HepG2 (cell line): Measurements from ENCODE around the gene PDSS2. TPM values are rescaled to one million over a fixed set of nuclear protein-coding genes. Genes with fewer than 3 reads are reported as not detected.

Experiments used
- ATF1 ChIP-seq: IDR thresholded peaks from 2 replicates; pipeline ENCODE4 v1.6.1; 2016; ENCODE audit warnings: mild to moderate bottlenecking, control low read depth
- CBX2 ChIP-seq, 2 experiments: fragments of 200-600 bp in 1 of 2; sonication (generic); formaldehyde crosslinking in 1 of 2; IDR thresholded peaks; 2 replicates each; pipeline versions ENCODE4 v1.7.0 to v1.8.1; 2018 to 2022; ENCODE audit warnings: low read depth in 2 of 2, low read length in 1 of 2, mild to moderate bottlenecking in 1 of 2, missing genetic modification reagents in 1 of 2
- CEBPB ChIP-seq: IDR thresholded peaks from 2 replicates; pipeline ENCODE4 v1.6.1; 2011; ENCODE audit warnings: low read depth, low read length, improper control_type of control experiment, borderline replicate concordance
- FIP1L1 ChIP-seq: fragments of 200-400 bp; formaldehyde crosslinking; IDR thresholded peaks from 2 replicates; pipeline ENCODE4 v1.6.1; 2018; ENCODE audit warnings: low read depth, mild to moderate bottlenecking, low read length, moderate library complexity, borderline replicate concordance; ENCODE audit not compliant: insufficient read depth
- HIC2 ChIP-seq: sonication (generic); formaldehyde crosslinking; IDR thresholded peaks from 2 replicates; pipeline ENCODE4 v1.9.0; 2022; ENCODE audit warnings: low read depth, missing genetic modification reagents
- MXD1 ChIP-seq: sonication (generic); formaldehyde crosslinking; IDR thresholded peaks from 2 replicates; pipeline ENCODE4 v1.4.0; 2020; ENCODE audit warnings: mild to moderate bottlenecking, missing genetic modification reagents
- NFIB ChIP-seq: sonication (generic); formaldehyde crosslinking; IDR thresholded peaks from 2 replicates; pipeline ENCODE4 v1.9.0; 2021; ENCODE audit warnings: missing genetic modification reagents, mild to moderate bottlenecking, borderline replicate concordance
- NFKB2 ChIP-seq: sonication (generic); formaldehyde crosslinking; IDR thresholded peaks from 2 replicates; pipeline ENCODE4 v1.4.0; 2020; ENCODE audit warnings: missing genetic modification reagents, borderline replicate concordance
- SMAD1 ChIP-seq: sonication (generic); formaldehyde crosslinking; IDR thresholded peaks from 2 replicates; pipeline ENCODE4 v1.4.0; 2020; ENCODE audit warnings: missing genetic modification reagents, low read depth, mild to moderate bottlenecking, borderline replicate concordance
- YEATS4 ChIP-seq: sonication (generic); formaldehyde crosslinking; IDR thresholded peaks from 2 replicates; pipeline ENCODE4 v1.4.0; 2020; ENCODE audit warnings: missing genetic modification reagents, borderline replicate concordance
- ZBTB33 ChIP-seq: sonication (generic); formaldehyde crosslinking; IDR thresholded peaks from 2 replicates; pipeline ENCODE4 v1.4.0; 2020; ENCODE audit warnings: missing genetic modification reagents
- ZNF230 ChIP-seq: sonication (generic); formaldehyde crosslinking; IDR thresholded peaks from 2 replicates; pipeline ENCODE4 v1.4.0; 2020; ENCODE audit warnings: mild to moderate bottlenecking, missing genetic modification reagents
- ZNF446 ChIP-seq: sonication (generic); formaldehyde crosslinking; IDR thresholded peaks from 2 replicates; pipeline ENCODE4 v1.5.0; 2020; ENCODE audit warnings: mild to moderate bottlenecking, missing genetic modification reagents
- ZNF564 ChIP-seq: sonication (generic); formaldehyde crosslinking; IDR thresholded peaks from 2 replicates; pipeline ENCODE4 v1.8.1; 2023; ENCODE audit warnings: mild to moderate bottlenecking, missing genetic modification reagents
- ZNF816 ChIP-seq: sonication (generic); formaldehyde crosslinking; IDR thresholded peaks from 2 replicates; pipeline ENCODE4 v1.8.0; 2022; ENCODE audit warnings: missing genetic modification reagents, mild to moderate bottlenecking, borderline replicate concordance
- polyA plus RNA-seq, 8 experiments: library from polyadenylated mRNA; depleted of rRNA in 3 of 8; stranded (reverse) in 7 of 8; unstranded in 1 of 8; fragments of >200 nt; fragmentation: Illumina TruSeq in 4 of 8; extraction: Trizol in 4 of 8; gene quantifications; 2 replicates each; pipeline versions ENCODE4 v1.2.1 to v1.2.3, GENCODE V29; 2011 to 2016; ENCODE audit warnings: low read depth in 4 of 8, missing spikeins in 1 of 8, mixed read lengths in 1 of 8; ENCODE audit not compliant: insufficient read depth in 1 of 8
- total RNA-seq, 5 experiments: library from RNA; depleted of rRNA; stranded (reverse); fragments of >200 nt; fragmentation: Illumina TruSeq; extraction: Trizol; gene quantifications; 2 replicates each; pipeline ENCODE4 v1.2.3, GENCODE V29; 2016; ENCODE audit warnings: low read depth in 1 of 5
- TF ChIP-seq, protein P1 (sequence below): sonication (generic); formaldehyde crosslinking; IDR thresholded peaks from 2 replicates; pipeline ENCODE4 v1.5.0; 2020; ENCODE audit warnings: missing genetic modification reagents, mild to moderate bottlenecking, borderline replicate concordance
- TF ChIP-seq, protein P2 (sequence below): sonication (generic); formaldehyde crosslinking; IDR thresholded peaks from 2 replicates; pipeline ENCODE4 v1.4.0; 2020; ENCODE audit warnings: missing genetic modification reagents
- TF ChIP-seq, protein P3 (sequence below): IDR thresholded peaks from 2 replicates; pipeline ENCODE4 v1.6.1; 2016; ENCODE audit warnings: missing biosample characterization, missing genetic modification reagents, low read depth

PDSS2 gene
- total and polyA plus RNA-seq, 2 of the 13 experiments (the other 11 are each of a cell fraction or from before 2014, with no cell fraction given), result 16.2 to 17.0 TPM

GRCh38 chr6:107458672-107459282 is 587 bp downstream of the PDSS2 start (continued):
- TF ChIP-seq, protein P1, sequence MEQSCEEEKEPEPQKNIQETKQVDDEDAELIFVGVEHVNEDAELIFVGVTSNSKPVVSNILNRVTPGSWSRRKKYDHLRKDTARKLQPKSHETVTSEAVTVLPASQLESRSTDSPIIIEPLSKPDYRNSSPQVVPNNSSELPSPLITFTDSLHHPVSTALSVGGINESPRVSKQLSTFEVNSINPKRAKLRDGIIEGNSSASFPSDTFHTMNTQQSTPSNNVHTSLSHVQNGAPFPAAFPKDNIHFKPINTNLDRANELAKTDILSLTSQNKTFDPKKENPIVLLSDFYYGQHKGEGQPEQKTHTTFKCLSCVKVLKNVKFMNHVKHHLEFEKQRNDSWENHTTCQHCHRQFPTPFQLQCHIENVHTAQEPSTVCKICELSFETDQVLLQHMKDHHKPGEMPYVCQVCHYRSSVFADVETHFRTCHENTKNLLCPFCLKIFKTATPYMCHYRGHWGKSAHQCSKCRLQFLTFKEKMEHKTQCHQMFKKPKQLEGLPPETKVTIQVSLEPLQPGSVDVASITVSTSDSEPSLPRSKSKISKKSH (CRISPR knock-in tag), result peak; percentile 43; the same call in 1 of the 2 replicates
- TF ChIP-seq ZNF816 (CRISPR knock-in tag) (no peak), ZNF230 (CRISPR knock-in tag) (no peak), HIC2 (CRISPR knock-in tag) (peak; percentile 36; the same call in 1 of the 2 replicates), NFIB (no peak), YEATS4 (peak; percentile 36; the same call in 1 of the 2 replicates), MXD1 (CRISPR knock-in tag) (no peak), FIP1L1 (no peak), ATF1 (CRISPR knock-in tag) (no peak), ZNF564 (CRISPR knock-in tag) (0 out of 2 replicates have a peak, but pooled peaks have one; percentile 45), NFKB2 (CRISPR knock-in tag) (0 out of 2 replicates have a peak, but pooled peaks have one; percentile 10), ZBTB33 (no peak), SMAD1 (CRISPR knock-in tag) (no peak), CBX2 (IDR thresholded peaks at IDR 0.05; ENCODE audit: low read depth, low read length) (no peak), CBX2 (CRISPR knock-in tag; IDR thresholded peaks at IDR 0.05; ENCODE audit: low read depth) (no peak), ZNF446 (CRISPR knock-in tag) (no peak), CEBPB (no peak)
- TF ChIP-seq, protein P2, sequence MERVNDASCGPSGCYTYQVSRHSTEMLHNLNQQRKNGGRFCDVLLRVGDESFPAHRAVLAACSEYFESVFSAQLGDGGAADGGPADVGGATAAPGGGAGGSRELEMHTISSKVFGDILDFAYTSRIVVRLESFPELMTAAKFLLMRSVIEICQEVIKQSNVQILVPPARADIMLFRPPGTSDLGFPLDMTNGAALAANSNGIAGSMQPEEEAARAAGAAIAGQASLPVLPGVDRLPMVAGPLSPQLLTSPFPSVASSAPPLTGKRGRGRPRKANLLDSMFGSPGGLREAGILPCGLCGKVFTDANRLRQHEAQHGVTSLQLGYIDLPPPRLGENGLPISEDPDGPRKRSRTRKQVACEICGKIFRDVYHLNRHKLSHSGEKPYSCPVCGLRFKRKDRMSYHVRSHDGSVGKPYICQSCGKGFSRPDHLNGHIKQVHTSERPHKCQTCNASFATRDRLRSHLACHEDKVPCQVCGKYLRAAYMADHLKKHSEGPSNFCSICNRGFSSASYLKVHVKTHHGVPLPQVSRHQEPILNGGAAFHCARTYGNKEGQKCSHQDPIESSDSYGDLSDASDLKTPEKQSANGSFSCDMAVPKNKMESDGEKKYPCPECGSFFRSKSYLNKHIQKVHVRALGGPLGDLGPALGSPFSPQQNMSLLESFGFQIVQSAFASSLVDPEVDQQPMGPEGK (CRISPR knock-in tag), result no peak
- TF ChIP-seq, protein P3, sequence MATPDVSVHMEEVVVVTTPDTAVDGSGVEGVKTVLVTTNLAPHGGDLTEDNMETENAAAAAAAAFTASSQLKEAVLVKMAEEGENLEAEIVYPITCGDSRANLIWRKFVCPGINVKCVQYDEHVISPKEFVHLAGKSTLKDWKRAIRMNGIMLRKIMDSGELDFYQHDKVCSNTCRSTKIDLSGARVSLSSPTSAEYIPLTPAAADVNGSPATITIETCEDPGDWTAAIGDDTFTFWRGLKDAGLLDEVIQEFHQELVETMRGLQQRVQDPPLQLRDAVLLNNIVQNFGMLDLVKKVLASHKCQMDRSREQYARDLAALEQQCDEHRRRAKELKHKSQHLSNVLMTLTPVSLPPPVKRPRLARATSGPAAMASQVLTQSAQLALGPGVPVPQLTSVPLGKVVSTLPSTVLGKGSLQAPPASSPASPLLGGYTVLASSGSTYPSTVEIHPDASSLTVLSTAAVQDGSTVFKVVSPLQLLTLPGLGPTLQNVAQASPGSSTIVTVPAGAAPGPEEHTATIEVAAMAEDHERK (CRISPR knock-in tag), result no peak
